HEK293 (cell line): Measurements from ENCODE around the gene MX1.

ENCODE experiments used
- CTCF ChIA-PET: fragments of 350-600 bp; formaldehyde crosslinking; extraction: SDS; loops from one replicate; lab custom pipeline; 2021; ENCODE audit warnings: antibody characterized with exemption; lab: Yijun Ruan, JAX
- POLR2A ChIA-PET: fragments of 300-600 bp; formaldehyde crosslinking; extraction: SDS; loops from one replicate; lab custom pipeline; 2020; ENCODE audit warnings: antibody characterized with exemption, inconsistent platforms; lab: Yijun Ruan, JAX
- H3K27ac ChIP-seq: fragments of 200-500 bp; sonication (Bioruptor generic); 2 replicates; pipeline ENCODE4 v1.5.1; 2014; ENCODE audit warnings: low read depth, low read length, control low read depth, inconsistent platforms; ENCODE audit errors: extremely low read depth
- H3K36me3 ChIP-seq, 2 experiments: fragments of 200-500 bp in 1 of 2; sonication (Bioruptor generic) in 1 of 2; 1 replicate in 1 of 2; 2 replicates in 1 of 2; pipeline ENCODE4 v1.5.1; 2014 to 2017; ENCODE audit warnings: inconsistent platforms in 2 of 2, low read length in 2 of 2; ENCODE audit not compliant: control insufficient read depth in 2 of 2, insufficient read depth in 1 of 2
- H3K4me1 ChIP-seq: fragments of 200-500 bp; sonication (Bioruptor generic); 2 replicates; pipeline ENCODE4 v1.5.1; 2014; ENCODE audit warnings: mild to moderate bottlenecking, low read length, inconsistent platforms; ENCODE audit not compliant: control insufficient read depth, insufficient read depth
- H3K4me3 ChIP-seq: 2 replicates; pipeline ENCODE4 v1.5.1; 2011; ENCODE audit warnings: low read depth, mild to moderate bottlenecking, control low read depth, low read length, moderate library complexity
- H3K9me3 ChIP-seq: fragments of 200-500 bp; sonication (Bioruptor generic); 2 replicates; pipeline ENCODE4 v1.5.1; 2014; ENCODE audit warnings: low read depth, low read length, inconsistent platforms; ENCODE audit not compliant: control insufficient read depth, insufficient read depth
- EGR2 ChIP-seq: fragments of 450-650 bp; formaldehyde crosslinking; IDR thresholded peaks from 2 replicates; pipeline ENCODE4 v1.5.1; 2016; ENCODE audit warnings: low read depth, missing biosample characterization, missing genetic modification characterization
- KLF16 ChIP-seq: fragments of 450-650 bp; formaldehyde crosslinking; IDR thresholded peaks from 2 replicates; pipeline ENCODE4 v1.5.1; 2017; ENCODE audit warnings: missing biosample characterization, missing genetic modification characterization
- KLF7 ChIP-seq: fragments of 450-650 bp; formaldehyde crosslinking; IDR thresholded peaks from 2 replicates; pipeline ENCODE4 v1.5.1; 2016; ENCODE audit warnings: missing biosample characterization, missing genetic modification characterization, borderline replicate concordance
- MYNN ChIP-seq: fragments of 450-650 bp; formaldehyde crosslinking; IDR thresholded peaks from 2 replicates; pipeline ENCODE4 v1.5.1; 2016; ENCODE audit warnings: missing biosample characterization, missing genetic modification characterization, borderline replicate concordance
- PATZ1 ChIP-seq: fragments of 450-650 bp; formaldehyde crosslinking; IDR thresholded peaks from 2 replicates; pipeline ENCODE4 v1.5.1; 2016; ENCODE audit warnings: missing biosample characterization, missing genetic modification characterization
- RBAK ChIP-seq: fragments of 450-650 bp; formaldehyde crosslinking; IDR thresholded peaks from 2 replicates; pipeline ENCODE4 v1.5.1; 2016; ENCODE audit warnings: missing biosample characterization, missing genetic modification characterization
- SCRT1 ChIP-seq: fragments of 450-650 bp; formaldehyde crosslinking; IDR thresholded peaks from 2 replicates; pipeline ENCODE4 v1.5.1; 2016; ENCODE audit warnings: missing biosample characterization, missing genetic modification characterization, borderline replicate concordance
- TRIM28 ChIP-seq: IDR thresholded peaks from 2 replicates; pipeline ENCODE4 v1.6.1; 2011; ENCODE audit warnings: low read length, control low read depth, borderline replicate concordance
- ZBTB21 ChIP-seq: fragments of 450-650 bp; formaldehyde crosslinking; IDR thresholded peaks from 2 replicates; pipeline ENCODE4 v1.5.1; 2017; ENCODE audit warnings: missing biosample characterization, missing genetic modification characterization
- ZBTB7A ChIP-seq: fragments of 450-650 bp; formaldehyde crosslinking; IDR thresholded peaks from 2 replicates; pipeline ENCODE4 v1.5.1; 2016; ENCODE audit warnings: low read depth, missing biosample characterization, missing genetic modification characterization
- ZFP41 ChIP-seq: fragments of 450-650 bp; formaldehyde crosslinking; IDR thresholded peaks from 2 replicates; pipeline ENCODE4 v1.5.1; 2016; ENCODE audit warnings: missing biosample characterization, missing genetic modification characterization, borderline replicate concordance
- ZNF121 ChIP-seq: fragments of 450-650 bp; formaldehyde crosslinking; IDR thresholded peaks from 2 replicates; pipeline ENCODE4 v1.5.1; 2016; ENCODE audit warnings: missing biosample characterization, missing genetic modification characterization
- ZNF202 ChIP-seq: fragments of 450-650 bp; formaldehyde crosslinking; IDR thresholded peaks from 2 replicates; pipeline ENCODE4 v1.5.1; 2016; ENCODE audit warnings: missing biosample characterization, missing genetic modification characterization, borderline replicate concordance
- ZNF211 ChIP-seq: fragments of 450-650 bp; formaldehyde crosslinking; IDR thresholded peaks from 2 replicates; pipeline ENCODE4 v1.5.1; 2016; ENCODE audit warnings: low read depth, missing biosample characterization, missing genetic modification characterization
- ZNF24 ChIP-seq: fragments of 450-650 bp; formaldehyde crosslinking; IDR thresholded peaks from 2 replicates; pipeline ENCODE4 v1.5.1; 2016; ENCODE audit warnings: missing biosample characterization, missing genetic modification characterization
- ZNF248 ChIP-seq: fragments of 450-650 bp; formaldehyde crosslinking; IDR thresholded peaks from 2 replicates; pipeline ENCODE4 v1.5.1; 2017; ENCODE audit warnings: missing biosample characterization, missing genetic modification characterization
- ZNF280C ChIP-seq: fragments of 450-650 bp; formaldehyde crosslinking; IDR thresholded peaks from 2 replicates; pipeline ENCODE4 v1.5.1; 2016; ENCODE audit warnings: missing biosample characterization, missing genetic modification characterization
- ZNF341 ChIP-seq: fragments of 450-650 bp; formaldehyde crosslinking; IDR thresholded peaks from 2 replicates; pipeline ENCODE4; 2016; ENCODE audit warnings: low read depth, missing biosample characterization, missing genetic modification characterization
- ZNF416 ChIP-seq: fragments of 450-650 bp; formaldehyde crosslinking; IDR thresholded peaks from 2 replicates; pipeline ENCODE4 v1.5.1; 2016; ENCODE audit warnings: missing biosample characterization, missing genetic modification characterization
- ZNF510 ChIP-seq: fragments of 450-650 bp; formaldehyde crosslinking; IDR thresholded peaks from 2 replicates; pipeline ENCODE4 v1.5.1; 2018; ENCODE audit warnings: mild to moderate bottlenecking, missing genetic modification characterization, missing biosample characterization; ENCODE audit not compliant: insufficient replicate concordance
- ZNF544 ChIP-seq: fragments of 450-650 bp; formaldehyde crosslinking; IDR thresholded peaks from 2 replicates; pipeline ENCODE4 v1.5.0; 2017; ENCODE audit warnings: missing biosample characterization, missing genetic modification characterization
- ZNF555 ChIP-seq: fragments of 450-650 bp; formaldehyde crosslinking; conservative IDR thresholded peaks from 2 replicates; pipeline ENCODE4 v1.5.1; 2017; ENCODE audit warnings: missing biosample characterization, mild to moderate bottlenecking, missing genetic modification characterization, inconsistent platforms
- ZNF639 ChIP-seq: fragments of 450-650 bp; formaldehyde crosslinking; IDR thresholded peaks from 2 replicates; pipeline ENCODE4 v1.5.1; 2016; ENCODE audit warnings: missing biosample characterization, missing genetic modification characterization
- ZNF664 ChIP-seq: fragments of 450-650 bp; formaldehyde crosslinking; IDR thresholded peaks from 2 replicates; pipeline ENCODE4 v1.5.1; 2016; ENCODE audit warnings: missing biosample characterization, missing genetic modification characterization
- ZNF670 ChIP-seq: fragments of 450-650 bp; formaldehyde crosslinking; IDR thresholded peaks from 2 replicates; pipeline ENCODE4 v1.5.1; 2016; ENCODE audit warnings: missing biosample characterization, missing genetic modification characterization, low read depth
- ZNF76 ChIP-seq: fragments of 450-650 bp; formaldehyde crosslinking; IDR thresholded peaks from 2 replicates; pipeline ENCODE4; 2016; ENCODE audit warnings: low read depth, missing biosample characterization, missing genetic modification characterization, borderline replicate concordance
- ZNF776 ChIP-seq: fragments of 450-650 bp; formaldehyde crosslinking; IDR thresholded peaks from 2 replicates; pipeline ENCODE4 v1.5.0; 2017; ENCODE audit warnings: missing biosample characterization, missing genetic modification characterization, borderline replicate concordance
- ZNF777 ChIP-seq: fragments of 450-650 bp; formaldehyde crosslinking; IDR thresholded peaks from 2 replicates; pipeline ENCODE4 v1.5.1; 2017; ENCODE audit warnings: missing biosample characterization, missing genetic modification characterization, borderline replicate concordance
- ZNF830 ChIP-seq: fragments of 450-650 bp; IDR thresholded peaks from 2 replicates; pipeline ENCODE4 v1.5.0; 2018; ENCODE audit warnings: missing biosample characterization, missing genetic modification characterization, low read depth, mild to moderate bottlenecking, moderate library complexity
- ZNF843 ChIP-seq: fragments of 450-650 bp; formaldehyde crosslinking; IDR thresholded peaks from 2 replicates; pipeline ENCODE4 v1.5.1; 2016; ENCODE audit warnings: missing biosample characterization, missing genetic modification characterization
- ZSCAN16 ChIP-seq: fragments of 450-650 bp; formaldehyde crosslinking; IDR thresholded peaks from 2 replicates; pipeline ENCODE4 v1.5.1; 2016; ENCODE audit warnings: missing biosample characterization, missing genetic modification characterization

MX1 gene

GRCh38 chr21:41403966-41404365 lies 22.1 kb upstream of the MX1 start:
- Histone ChIP-seq H3K4me3 (no peak overlapping the region), H3K36me3 (no peaks in the 10 kb centered on the region), H3K9me3 (no peaks in the 10 kb centered on the region), H3K27ac (no peak overlapping the region), H3K4me1 (no peaks in the 10 kb centered on the region)
- CTCF ChIA-PET: no interaction called here
- POLR2A ChIA-PET: interaction anchor here (0.7 kb wide), 1 partner anchor 20 kb away, joined by 5 read pairs; no protein-coding TSS in a partner anchor
- TF ChIP-seq ZBTB7A: no peak
- no peak for TF ChIP-seq ZNF416
- TF ChIP-seq ZNF555 (tag by site-specific recombination): no peak
- TF ChIP-seq ZNF843 (tag by site-specific recombination): no peak
- no peak for TF ChIP-seq ZBTB21
- TF ChIP-seq EGR2 (tag by site-specific recombination): no peak
- TF ChIP-seq ZNF544 (tag by site-specific recombination): no peak
- no peak for TF ChIP-seq KLF16
- no peak for TF ChIP-seq ZFP41 (tag by site-specific recombination)
- TF ChIP-seq ZNF76 (tag by site-specific recombination): no peak
- TF ChIP-seq ZNF510: no peak
- TF ChIP-seq ZNF280C (tag by site-specific recombination): no peak
- no peak for TF ChIP-seq ZNF776 (tag by site-specific recombination)
- TF ChIP-seq MYNN: no peak
- TF ChIP-seq SCRT1 (tag by site-specific recombination): no peak
- TF ChIP-seq PATZ1: no peak
- no peak for TF ChIP-seq ZNF830 (tag by site-specific recombination)
- TF ChIP-seq ZNF24: no peak

- ChIA-PET POLR2A (no interaction called here), CTCF (no interaction called here)
- H3K9me3 ChIP-seq: no peaks in the 10 kb centered on the region
- no peaks in the 10 kb centered on the region for H3K36me3 ChIP-seq
- H3K4me3 ChIP-seq: no peak overlapping the region
- no peak overlapping the region for H3K27ac ChIP-seq
- no peaks in the 10 kb centered on the region for H3K4me1 ChIP-seq
- TF ChIP-seq ZSCAN16 (tag by site-specific recombination): no peak
- no peak for TF ChIP-seq ZNF777 (tag by site-specific recombination)
- no peak for TF ChIP-seq RBAK (tag by site-specific recombination)
- TF ChIP-seq ZNF211: no peak
- no peak for TF ChIP-seq ZNF248
- no peak for TF ChIP-seq ZNF664 (tag by site-specific recombination)
- TF ChIP-seq TRIM28: no peak
- no peak for TF ChIP-seq ZNF202
- TF ChIP-seq ZNF24: no peak
- no peak for TF ChIP-seq KLF7 (tag by site-specific recombination)
- TF ChIP-seq ZNF341: no peak
- no peak for TF ChIP-seq ZNF121 (tag by site-specific recombination)
- no peak for TF ChIP-seq ZNF670 (tag by site-specific recombination)
- no peak for TF ChIP-seq ZNF639 (tag by site-specific recombination)
Observed at GRCh38 chr21:41405321-41405720, 20.7 kb upstream of the MX1 start.
